Neural progenitor cell (in vitro differentiated cells): ENCODE measurements around the gene PCSK9. TPM values are rescaled to one million over a fixed set of nuclear protein-coding genes. Genes with fewer than 3 reads are reported as not detected.

Experiments used
- DNase-seq: peaks from one replicate; pipeline ENCODE4 v3.0.0-alpha.2; 2016; ENCODE audit warnings: low spot score
- H2AFZ ChIP-seq: fragments of 200-600 bp; sonication (generic); replicated peaks from 2 replicates; pipeline ENCODE4 v1.6.1; 2016; ENCODE audit warnings: antibody characterized with exemption
- H3F3A ChIP-seq: fragments of 200-600 bp; sonication (generic); 2 replicates; pipeline ENCODE4 v1.6.1; 2016; ENCODE audit warnings: antibody characterized with exemption, low read depth
- H3K27ac ChIP-seq: fragments of 200-600 bp; sonication (generic); 2 replicates; pipeline ENCODE4 v1.5.1; 2016; ENCODE audit warnings: mild to moderate bottlenecking
- H3K27me3 ChIP-seq: fragments of 200-600 bp; sonication (generic); 2 replicates; pipeline ENCODE4 v1.6.1; 2016; ENCODE audit warnings: mild to moderate bottlenecking, moderate library complexity
- H3K36me3 ChIP-seq: fragments of 200-600 bp; sonication (generic); 2 replicates; pipeline ENCODE4 v1.5.1; 2016
- H3K4me1 ChIP-seq: fragments of 200-600 bp; sonication (generic); 2 replicates; pipeline ENCODE4 v1.6.1; 2016; ENCODE audit warnings: mixed run types
- H3K4me2 ChIP-seq: fragments of 200-600 bp; sonication (generic); 2 replicates; pipeline ENCODE4 v1.6.1; 2016
- H3K4me3 ChIP-seq: fragments of 200-600 bp; sonication (generic); 2 replicates; pipeline ENCODE4 v1.5.1; 2016
- H3K79me2 ChIP-seq: fragments of 200-600 bp; sonication (generic); 2 replicates; pipeline ENCODE4 v1.6.1; 2016; ENCODE audit warnings: low read depth
- H3K9ac ChIP-seq: fragments of 200-600 bp; sonication (generic); 2 replicates; pipeline ENCODE4 v1.6.1; 2016
- H3K9me3 ChIP-seq: fragments of 200-600 bp; sonication (generic); 2 replicates; pipeline ENCODE4 v1.5.1; 2016; ENCODE audit warnings: low read depth
- H4K20me1 ChIP-seq: fragments of 200-600 bp; sonication (generic); 2 replicates; pipeline ENCODE4 v1.6.1; 2016; ENCODE audit warnings: low read depth
- H3K27ac Mint-ChIP-seq: 3 replicates; pipeline ENCODE4 v1.8.0; 2021; ENCODE audit warnings: mixed read lengths
- H3K27me3 Mint-ChIP-seq: 2 replicates; pipeline ENCODE4 v1.8.0; 2022; ENCODE audit warnings: low read depth, mild to moderate bottlenecking, inconsistent platforms, moderate library complexity, mixed read lengths; ENCODE audit not compliant: insufficient read depth
- H3K36me3 Mint-ChIP-seq: 3 replicates; pipeline ENCODE4 v1.8.0; 2021; ENCODE audit warnings: mixed read lengths
- H3K4me1 Mint-ChIP-seq: 3 replicates; pipeline ENCODE4 v1.8.0; 2021; ENCODE audit warnings: mixed read lengths
- H3K4me3 Mint-ChIP-seq: 3 replicates; pipeline ENCODE4 v1.8.0; 2021; ENCODE audit warnings: mild to moderate bottlenecking, moderate library complexity, mixed read lengths
- H3K9me3 Mint-ChIP-seq: 3 replicates; pipeline ENCODE4 v1.8.0; 2020; ENCODE audit warnings: mixed read lengths
- EZH2 ChIP-seq: fragments of 200-600 bp; sonication (generic); IDR thresholded peaks from 2 replicates; pipeline ENCODE4 v1.6.1; 2017; ENCODE audit warnings: antibody characterized with exemption, mild to moderate bottlenecking, moderate library complexity
- EZH2phosphoT487 ChIP-seq: fragments of 200-600 bp; sonication (generic); IDR thresholded peaks from 2 replicates; pipeline ENCODE4 v1.6.1; 2017; ENCODE audit warnings: antibody characterized with exemption
- total RNA-seq: library from RNA; depleted of rRNA; stranded (reverse); fragments of >200 nt; gene quantifications from 2 replicates; pipeline ENCODE4 v1.2.3, GENCODE V29; 2015; ENCODE audit warnings: low replicate concordance
- TF ChIP-seq, protein P1 (sequence below): fragments of 200-600 bp; sonication (generic); IDR thresholded peaks from 2 replicates; pipeline ENCODE4 v1.5.1; 2017; ENCODE audit warnings: antibody characterized with exemption, mild to moderate bottlenecking

The PCSK9 gene
- total RNA-seq, 1 donor from 2014 or later: 4.5 TPM

- no peak for DNase-seq
- H3K27ac Mint-ChIP-seq: no peak overlapping the region
- H3K4me1 ChIP-seq: no peaks in the 10 kb centered on the region
Observed at GRCh38 chr1:55005351-55006140, 33.8 kb upstream of the PCSK9 start.

GRCh38 chr1:55006931-55007330, 32.4 kb upstream of the PCSK9 start:
- Histone ChIP-seq H2AFZ (no peak overlapping the region), H3K36me3 (no peaks in the 10 kb centered on the region), H4K20me1 (no peaks in the 10 kb centered on the region), H3K9me3 (no peaks in the 10 kb centered on the region), H3K4me1 (no peaks in the 10 kb centered on the region), H3K4me3 (no peak overlapping the region), H3K27me3 (peaks cover 5% of the 10 kb centered on the region), H3F3A (no peaks in the 10 kb centered on the region), H3K27ac (no peak overlapping the region), H3K4me2 (no peak overlapping the region), H3K9ac (no peak overlapping the region), H3K79me2 (no peaks in the 10 kb centered on the region)
- Mint-ChIP-seq H3K27me3 (peaks cover 15% of the 10 kb centered on the region), H3K4me3 (no peak overlapping the region), H3K27ac (no peak overlapping the region), H3K9me3 (peaks cover 7% of the 10 kb centered on the region), H3K36me3 (no peaks in the 10 kb centered on the region), H3K4me1 (no peaks in the 10 kb centered on the region)
- TF ChIP-seq, protein P1, sequence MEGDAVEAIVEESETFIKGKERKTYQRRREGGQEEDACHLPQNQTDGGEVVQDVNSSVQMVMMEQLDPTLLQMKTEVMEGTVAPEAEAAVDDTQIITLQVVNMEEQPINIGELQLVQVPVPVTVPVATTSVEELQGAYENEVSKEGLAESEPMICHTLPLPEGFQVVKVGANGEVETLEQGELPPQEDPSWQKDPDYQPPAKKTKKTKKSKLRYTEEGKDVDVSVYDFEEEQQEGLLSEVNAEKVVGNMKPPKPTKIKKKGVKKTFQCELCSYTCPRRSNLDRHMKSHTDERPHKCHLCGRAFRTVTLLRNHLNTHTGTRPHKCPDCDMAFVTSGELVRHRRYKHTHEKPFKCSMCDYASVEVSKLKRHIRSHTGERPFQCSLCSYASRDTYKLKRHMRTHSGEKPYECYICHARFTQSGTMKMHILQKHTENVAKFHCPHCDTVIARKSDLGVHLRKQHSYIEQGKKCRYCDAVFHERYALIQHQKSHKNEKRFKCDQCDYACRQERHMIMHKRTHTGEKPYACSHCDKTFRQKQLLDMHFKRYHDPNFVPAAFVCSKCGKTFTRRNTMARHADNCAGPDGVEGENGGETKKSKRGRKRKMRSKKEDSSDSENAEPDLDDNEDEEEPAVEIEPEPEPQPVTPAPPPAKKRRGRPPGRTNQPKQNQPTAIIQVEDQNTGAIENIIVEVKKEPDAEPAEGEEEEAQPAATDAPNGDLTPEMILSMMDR: no peak
- no peak for TF ChIP-seq EZH2phosphoT487
- no peak for TF ChIP-seq EZH2
- no peak for DNase-seq

More at GRCh38 chr1:55005351-55006140, 33.8 kb upstream of the PCSK9 start:
- Histone ChIP-seq H3K4me3 (no peak overlapping the region), H3K36me3 (no peaks in the 10 kb centered on the region), H3K9ac (no peak overlapping the region), H3F3A (no peaks in the 10 kb centered on the region), H3K79me2 (no peaks in the 10 kb centered on the region), H3K4me2 (no peak overlapping the region), H3K27me3 (peaks cover 13% of the 10 kb centered on the region), H4K20me1 (no peaks in the 10 kb centered on the region), H2AFZ (no peak overlapping the region), H3K27ac (no peak overlapping the region), H3K9me3 (no peaks in the 10 kb centered on the region)
- Mint-ChIP-seq H3K9me3 (peaks cover 7% of the 10 kb centered on the region), H3K27me3 (peaks cover 15% of the 10 kb centered on the region), H3K4me3 (no peak overlapping the region), H3K4me1 (no peaks in the 10 kb centered on the region), H3K36me3 (no peaks in the 10 kb centered on the region)
- TF ChIP-seq EZH2phosphoT487 (no peak), EZH2 (no peak)
- TF ChIP-seq, protein P1: no peak

GRCh38 chr1:55007625-55008024, 31.7 kb upstream of the PCSK9 start:
- Histone ChIP-seq H4K20me1 (no peaks in the 10 kb centered on the region), H3K79me2 (no peaks in the 10 kb centered on the region), H3K9ac (no peak overlapping the region), H3K9me3 (no peaks in the 10 kb centered on the region), H3K4me2 (no peak overlapping the region), H3K4me1 (no peaks in the 10 kb centered on the region), H3K27ac (no peak overlapping the region), H3K36me3 (no peaks in the 10 kb centered on the region), H3F3A (no peaks in the 10 kb centered on the region), H2AFZ (no peak overlapping the region), H3K27me3 (no peaks in the 10 kb centered on the region), H3K4me3 (no peak overlapping the region)
- no peak overlapping the region for H3K4me3 Mint-ChIP-seq
- H3K36me3 Mint-ChIP-seq: no peaks in the 10 kb centered on the region
- H3K4me1 Mint-ChIP-seq: no peaks in the 10 kb centered on the region
- peaks cover 7% of the 10 kb centered on the region for H3K9me3 Mint-ChIP-seq
- no peak for TF ChIP-seq EZH2
- TF ChIP-seq, protein P1: no peak
- H3K27me3 Mint-ChIP-seq: peaks cover 15% of the 10 kb centered on the region
- H3K27ac Mint-ChIP-seq: no peak overlapping the region
- DNase-seq: no peak
